ENCODE measurements around the gene PTPRG.

The PTPRG gene

GRCh38 chr3:61975199-61975598 is 413.8 kb downstream of the PTPRG start:
- Histone ChIP-seq H3K27me3 (ENCODE audit: control insufficient read depth, low read length) (no peaks in the 10 kb centered on the region), H3K36me3 (ENCODE audit: control insufficient read depth, low read length) (no peaks in the 10 kb centered on the region), H3K4me3 (ENCODE audit: low read length) (no peak overlapping the region), H3K79me2 (ENCODE audit: control insufficient read depth, low read length) (no peaks in the 10 kb centered on the region), H4K20me1 (ENCODE audit: control insufficient read depth, insufficient read depth, low read depth, low read length) (no peaks in the 10 kb centered on the region), H3K9me3 (ENCODE audit: control insufficient read depth, insufficient read depth, low read length) (no peaks in the 10 kb centered on the region), H3K4me2 (ENCODE audit: low read length) (no peak overlapping the region), H3K4me1 (ENCODE audit: control insufficient read depth, low read length) (no peaks in the 10 kb centered on the region), H3F3A (ENCODE audit: control insufficient read depth, insufficient read depth) (no peaks in the 10 kb centered on the region), H3K9me2 (replicated peaks; ENCODE audit: control insufficient read depth, low read length) (no peaks in the 10 kb centered on the region), H3K27ac (ENCODE audit: low read depth, low read length) (no peak overlapping the region)
- TF ChIP-seq CTCF (IDR thresholded peaks at IDR 0.05; ENCODE audit: low read depth, low read length, poor library complexity, severe bottlenecking), result no peak
- TF ChIP-seq EZH2phosphoT487 (IDR thresholded peaks at IDR 0.05; ENCODE audit: borderline replicate concordance, low read length), result no peak

DNA sequence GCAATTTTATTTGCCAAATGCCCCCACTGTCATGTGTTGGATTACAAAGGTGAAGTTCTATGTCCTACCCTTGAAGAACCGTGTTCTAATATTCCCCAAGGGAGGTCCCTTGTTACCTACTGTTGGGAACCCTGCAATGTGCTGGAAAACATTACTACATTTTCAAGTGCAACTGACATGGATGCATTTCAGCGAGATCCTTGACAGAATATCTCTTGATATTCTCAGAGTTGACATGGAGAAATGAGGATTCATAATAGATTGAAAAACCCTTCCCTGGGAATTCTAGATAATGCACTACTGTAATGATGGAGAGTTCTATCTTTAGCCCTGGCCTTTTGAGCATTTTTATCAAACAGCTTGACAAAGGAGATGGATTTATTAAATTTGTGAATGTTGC is 414.6 kb downstream of the PTPRG start:
- Histone ChIP-seq H3F3A (ENCODE audit: control insufficient read depth, insufficient read depth) (no peaks in the 10 kb centered on the region), H3K4me2 (ENCODE audit: low read length) (no peak overlapping the region), H3K27ac (ENCODE audit: low read depth, low read length) (no peak overlapping the region), H3K27me3 (ENCODE audit: control insufficient read depth, low read length) (no peaks in the 10 kb centered on the region), H3K36me3 (ENCODE audit: control insufficient read depth, low read length) (no peaks in the 10 kb centered on the region), H3K4me1 (ENCODE audit: control insufficient read depth, low read length) (no peaks in the 10 kb centered on the region), H4K20me1 (ENCODE audit: control insufficient read depth, insufficient read depth, low read depth, low read length) (no peaks in the 10 kb centered on the region), H3K9me3 (ENCODE audit: control insufficient read depth, insufficient read depth, low read length) (no peaks in the 10 kb centered on the region), H3K79me2 (ENCODE audit: control insufficient read depth, low read length) (no peaks in the 10 kb centered on the region), H3K4me3 (ENCODE audit: low read length) (no peak overlapping the region), H3K9me2 (replicated peaks; ENCODE audit: control insufficient read depth, low read length) (no peaks in the 10 kb centered on the region)
- TF ChIP-seq CTCF (IDR thresholded peaks at IDR 0.05; ENCODE audit: low read depth, low read length, poor library complexity, severe bottlenecking) (no peak), EZH2phosphoT487 (IDR thresholded peaks at IDR 0.05; ENCODE audit: borderline replicate concordance, low read length) (no peak)

DNA sequence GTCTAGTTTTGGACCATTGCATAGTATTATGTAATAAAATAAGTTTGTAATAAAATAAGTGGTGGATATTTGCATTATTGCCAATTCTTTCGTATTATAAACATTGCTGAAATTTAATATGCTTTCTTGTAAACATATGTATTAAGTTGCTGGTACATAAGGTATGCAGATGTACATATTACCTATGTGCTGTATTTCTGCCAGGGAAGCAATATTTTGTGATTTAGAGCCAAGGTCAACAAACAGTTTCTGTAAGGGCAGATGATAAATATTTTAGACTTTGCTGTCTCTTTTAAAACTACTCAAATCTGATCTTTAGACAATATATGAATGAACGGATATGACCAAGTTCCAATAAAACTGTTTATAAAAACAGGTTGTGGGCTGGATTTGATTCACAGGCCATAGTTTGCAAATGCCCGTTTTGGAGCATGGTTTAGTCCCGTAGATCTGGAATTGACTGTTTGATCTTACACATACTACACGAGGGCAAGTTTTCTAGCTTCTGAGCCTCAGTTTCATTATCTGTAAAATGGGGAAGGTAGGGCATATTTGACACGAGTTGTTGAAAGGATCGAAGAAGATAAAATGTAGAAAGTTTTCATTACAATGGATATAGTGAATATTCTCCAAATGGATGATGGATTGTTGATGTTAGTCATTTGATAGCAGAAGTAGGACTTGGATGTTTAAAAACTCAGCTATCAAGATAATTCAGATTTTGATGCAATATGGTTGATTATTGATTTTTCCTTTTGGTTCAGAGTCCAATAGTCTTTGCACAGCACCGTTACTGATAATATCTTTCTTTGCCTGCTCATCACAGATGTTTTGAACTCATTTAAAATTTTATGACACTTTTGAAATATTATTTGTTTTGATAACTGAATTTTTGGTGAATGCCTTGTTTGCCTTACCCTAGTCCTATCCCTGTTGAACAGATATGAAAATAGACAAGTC is 417.4 kb downstream of the PTPRG start:
- Histone ChIP-seq H3K9me2 (replicated peaks; ENCODE audit: control insufficient read depth, low read length) (no peaks in the 10 kb centered on the region), H4K20me1 (ENCODE audit: control insufficient read depth, insufficient read depth, low read depth, low read length) (no peaks in the 10 kb centered on the region), H3K4me3 (ENCODE audit: low read length) (no peak overlapping the region), H3K79me2 (ENCODE audit: control insufficient read depth, low read length) (no peaks in the 10 kb centered on the region), H3K4me2 (ENCODE audit: low read length) (no peak overlapping the region), H3F3A (ENCODE audit: control insufficient read depth, insufficient read depth) (no peaks in the 10 kb centered on the region), H3K27me3 (ENCODE audit: control insufficient read depth, low read length) (no peaks in the 10 kb centered on the region), H3K9me3 (ENCODE audit: control insufficient read depth, insufficient read depth, low read length) (no peaks in the 10 kb centered on the region), H3K27ac (ENCODE audit: low read depth, low read length) (no peak overlapping the region), H3K36me3 (ENCODE audit: control insufficient read depth, low read length) (no peaks in the 10 kb centered on the region), H3K4me1 (ENCODE audit: control insufficient read depth, low read length) (no peaks in the 10 kb centered on the region)
- TF ChIP-seq CTCF (IDR thresholded peaks at IDR 0.05; ENCODE audit: low read depth, low read length, poor library complexity, severe bottlenecking) (no peak), EZH2phosphoT487 (IDR thresholded peaks at IDR 0.05; ENCODE audit: borderline replicate concordance, low read length) (no peak)

Measured in DOHH2 (cell line).